KMS-11 (cell line): ENCODE data around the gene TMEM9B.

Experiments used
- H2AFZ ChIP-seq: fragments of 200-600 bp; sonication (generic); 2 replicates; pipeline ENCODE4 v1.6.1; 2016; ENCODE audit warnings: antibody characterized with exemption, mixed run types, low read depth
- H3K27ac ChIP-seq: fragments of 200-600 bp; sonication (generic); 2 replicates; pipeline ENCODE4 v1.6.1; 2016; ENCODE audit warnings: mild to moderate bottlenecking, mixed run types
- H3K27me3 ChIP-seq: fragments of 200-600 bp; sonication (generic); 2 replicates; pipeline ENCODE4 v1.6.1; 2017; ENCODE audit warnings: mild to moderate bottlenecking, low read depth, mixed run types, moderate library complexity; ENCODE audit not compliant: insufficient read depth
- H3K36me3 ChIP-seq: fragments of 200-600 bp; sonication (generic); 2 replicates; pipeline ENCODE4 v1.6.1; 2017; ENCODE audit warnings: mild to moderate bottlenecking, mixed run types; ENCODE audit not compliant: insufficient read depth
- H3K4me1 ChIP-seq: fragments of 200-600 bp; sonication (generic); 2 replicates; pipeline ENCODE4 v1.6.1; 2016; ENCODE audit warnings: mild to moderate bottlenecking, low read depth, mixed run types; ENCODE audit not compliant: poor library complexity, severe bottlenecking
- H3K4me2 ChIP-seq: fragments of 200-600 bp; sonication (generic); 2 replicates; pipeline ENCODE4 v1.7.0; 2016; ENCODE audit warnings: mild to moderate bottlenecking, mixed run types
- H3K4me3 ChIP-seq: fragments of 200-600 bp; sonication (generic); IDR thresholded peaks from 2 replicates; pipeline ENCODE4 v1.6.1; 2017; ENCODE audit warnings: low read depth, low read length, mixed read lengths; ENCODE audit not compliant: insufficient read depth
- H3K79me2 ChIP-seq: fragments of 200-600 bp; sonication (generic); 2 replicates; pipeline ENCODE4 v1.6.1; 2016; ENCODE audit warnings: low read depth, mixed run types; ENCODE audit not compliant: insufficient read depth
- H3K9ac ChIP-seq: fragments of 200-600 bp; sonication (generic); 2 replicates; pipeline ENCODE4 v1.6.1; 2016; ENCODE audit warnings: mild to moderate bottlenecking, mixed run types
- H4K20me1 ChIP-seq: fragments of 200-600 bp; sonication (generic); 2 replicates; pipeline ENCODE4 v1.6.1; 2016; ENCODE audit warnings: mild to moderate bottlenecking, mixed run types; ENCODE audit not compliant: insufficient read depth
- TF ChIP-seq, protein P1 (sequence below): fragments of 200-600 bp; sonication (generic); conservative IDR thresholded peaks from 2 replicates; pipeline ENCODE4 v1.6.1; 2017; ENCODE audit warnings: low read depth, mild to moderate bottlenecking, antibody characterized with exemption, low read length, moderate library complexity, mixed read lengths

Gene TMEM9B

DNA sequence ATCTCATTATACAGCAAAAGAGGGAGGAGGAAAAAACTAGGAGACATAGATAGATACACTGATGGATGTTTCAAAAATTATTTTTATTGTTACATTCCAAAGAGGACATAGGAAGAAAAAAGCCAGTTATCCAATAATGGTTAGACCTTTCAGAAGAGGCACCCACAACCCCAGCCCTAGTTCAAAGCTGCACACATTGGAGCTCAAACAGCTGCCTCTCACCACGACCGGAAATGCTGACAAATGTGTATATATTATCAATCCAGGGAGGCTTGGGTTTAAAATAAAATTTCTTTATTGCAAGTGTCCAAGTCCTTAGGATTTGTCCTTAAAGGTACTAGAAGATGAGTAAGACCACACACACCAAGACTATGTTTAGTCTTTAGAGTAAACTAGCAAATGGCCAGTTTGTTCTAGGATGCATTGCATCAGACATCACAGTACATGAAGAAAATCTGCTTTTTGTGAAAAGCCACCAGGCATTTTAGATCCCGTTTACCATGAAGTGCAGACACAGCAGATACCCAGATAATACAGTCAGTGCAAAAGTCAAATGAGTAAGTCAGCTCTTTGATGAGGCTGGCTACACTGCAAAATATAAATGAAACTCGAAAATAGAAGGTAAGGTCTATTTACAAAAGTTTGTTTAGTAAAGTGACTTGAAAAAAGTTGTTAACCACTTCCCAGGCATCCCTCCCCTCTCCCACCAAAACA, 16.9 kb downstream of the TMEM9B start:
- Histone ChIP-seq H2AFZ (no peak overlapping the region), H3K4me2 (peak overlapping the region; percentile 68), H3K9ac (no peak overlapping the region; the same call in 1 of the 2 replicates), H3K4me1 (peaks cover 28% of the 10 kb centered on the region), H3K27ac (peak overlapping the region; percentile 67), H3K27me3 (no peaks in the 10 kb centered on the region), H3K36me3 (no peaks in the 10 kb centered on the region), H4K20me1 (no peaks in the 10 kb centered on the region), H3K4me3 (no peak overlapping the region), H3K79me2 (no peaks in the 10 kb centered on the region)
- TF ChIP-seq, protein P1, sequence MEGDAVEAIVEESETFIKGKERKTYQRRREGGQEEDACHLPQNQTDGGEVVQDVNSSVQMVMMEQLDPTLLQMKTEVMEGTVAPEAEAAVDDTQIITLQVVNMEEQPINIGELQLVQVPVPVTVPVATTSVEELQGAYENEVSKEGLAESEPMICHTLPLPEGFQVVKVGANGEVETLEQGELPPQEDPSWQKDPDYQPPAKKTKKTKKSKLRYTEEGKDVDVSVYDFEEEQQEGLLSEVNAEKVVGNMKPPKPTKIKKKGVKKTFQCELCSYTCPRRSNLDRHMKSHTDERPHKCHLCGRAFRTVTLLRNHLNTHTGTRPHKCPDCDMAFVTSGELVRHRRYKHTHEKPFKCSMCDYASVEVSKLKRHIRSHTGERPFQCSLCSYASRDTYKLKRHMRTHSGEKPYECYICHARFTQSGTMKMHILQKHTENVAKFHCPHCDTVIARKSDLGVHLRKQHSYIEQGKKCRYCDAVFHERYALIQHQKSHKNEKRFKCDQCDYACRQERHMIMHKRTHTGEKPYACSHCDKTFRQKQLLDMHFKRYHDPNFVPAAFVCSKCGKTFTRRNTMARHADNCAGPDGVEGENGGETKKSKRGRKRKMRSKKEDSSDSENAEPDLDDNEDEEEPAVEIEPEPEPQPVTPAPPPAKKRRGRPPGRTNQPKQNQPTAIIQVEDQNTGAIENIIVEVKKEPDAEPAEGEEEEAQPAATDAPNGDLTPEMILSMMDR: no peak

DNA sequence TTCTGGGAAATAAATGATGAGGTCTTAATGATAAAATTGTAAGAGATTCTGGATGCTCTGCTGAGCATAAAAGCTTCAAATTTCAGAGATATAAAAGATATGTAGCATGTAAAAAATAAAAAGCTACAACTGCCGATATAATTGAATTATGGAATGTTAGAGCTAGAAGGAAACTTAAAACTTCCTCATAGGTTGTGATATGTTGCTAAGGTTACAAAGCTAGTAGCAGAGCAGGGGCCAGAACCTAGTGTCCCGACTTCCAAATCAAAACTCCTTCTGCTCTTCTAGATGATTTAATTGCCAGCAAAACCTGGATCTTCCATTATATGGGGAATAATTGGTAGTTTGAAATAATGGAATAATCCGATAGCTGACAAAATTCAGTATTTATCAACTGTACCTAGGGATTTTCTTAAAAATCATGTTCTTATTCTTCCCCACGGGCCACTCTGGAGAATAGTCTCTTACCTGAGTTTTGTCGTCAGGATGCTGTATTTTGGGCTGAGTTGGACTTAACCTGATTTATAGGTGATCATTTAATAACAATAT, 21.6 kb downstream of the TMEM9B start, which contains the start of gene ASCL3:
Gene ASCL3, minus strand, starts transcription at position 499 of the 549 bp plus-strand sequence. CDS start 4,855 bp downstream, outside the sequence.
- Histone ChIP-seq H3K4me3 (no peak within 1 kb of the TSS), H3K36me3 (no peaks in the 10 kb centered on the region), H3K9ac (no peak within 1 kb of the TSS), H3K4me2 (no peak within 1 kb of the TSS), H2AFZ (no peak within 1 kb of the TSS), H3K27ac (no peak within 1 kb of the TSS), H4K20me1 (no peaks in the 10 kb centered on the region), H3K27me3 (no peaks in the 10 kb centered on the region), H3K4me1 (peaks cover 14% of the 10 kb centered on the region), H3K79me2 (no peaks in the 10 kb centered on the region)
- TF ChIP-seq, protein P1: no peak

DNA sequence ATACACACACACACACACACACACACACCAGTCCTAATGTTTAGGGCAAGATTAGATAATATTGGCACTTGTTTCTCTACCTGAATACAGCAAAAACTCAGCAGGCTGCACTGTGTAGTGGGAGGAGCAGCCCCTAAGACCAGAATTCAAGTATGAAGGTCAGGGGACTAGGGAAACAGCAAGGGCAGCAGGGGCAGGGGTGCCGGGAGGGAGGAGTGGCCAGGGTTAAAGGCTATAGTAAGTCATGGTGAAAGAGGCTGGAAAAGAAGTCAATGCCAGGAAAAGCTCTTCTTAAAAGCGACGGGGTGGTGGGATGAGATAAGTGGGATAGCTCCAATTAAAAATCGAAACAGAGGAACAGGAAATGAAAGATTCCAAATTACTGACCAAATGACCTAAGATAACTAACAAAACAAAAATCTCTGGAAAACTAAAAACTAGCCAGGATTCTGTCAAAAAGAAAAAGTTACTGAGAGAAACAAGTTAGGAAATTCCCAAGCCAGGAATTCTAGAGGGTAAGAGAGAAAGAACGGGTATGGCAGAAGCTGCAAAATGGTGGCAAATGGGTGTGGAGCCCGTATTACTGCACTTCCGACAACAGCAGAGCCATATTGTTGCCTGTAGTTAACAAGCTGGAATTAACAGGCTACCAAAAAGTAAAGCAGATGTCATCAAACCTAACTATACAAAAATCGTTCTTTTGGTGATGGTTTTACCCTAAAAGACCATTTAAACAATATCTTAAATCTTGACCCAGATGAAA, 22.7 kb downstream of the TMEM9B start:
- H3K27ac ChIP-seq: no peak overlapping the region
- H3K36me3 ChIP-seq: no peaks in the 10 kb centered on the region
- no peaks in the 10 kb centered on the region for H4K20me1 ChIP-seq
- H3K79me2 ChIP-seq: no peaks in the 10 kb centered on the region
- TF ChIP-seq, protein P1: no peak
- H3K4me1 ChIP-seq: peaks cover 3% of the 10 kb centered on the region
- no peak overlapping the region for H3K4me2 ChIP-seq
- no peak overlapping the region for H3K9ac ChIP-seq
- no peak overlapping the region for H3K4me3 ChIP-seq
- no peaks in the 10 kb centered on the region for H3K27me3 ChIP-seq
- H2AFZ ChIP-seq: no peak overlapping the region

DNA sequence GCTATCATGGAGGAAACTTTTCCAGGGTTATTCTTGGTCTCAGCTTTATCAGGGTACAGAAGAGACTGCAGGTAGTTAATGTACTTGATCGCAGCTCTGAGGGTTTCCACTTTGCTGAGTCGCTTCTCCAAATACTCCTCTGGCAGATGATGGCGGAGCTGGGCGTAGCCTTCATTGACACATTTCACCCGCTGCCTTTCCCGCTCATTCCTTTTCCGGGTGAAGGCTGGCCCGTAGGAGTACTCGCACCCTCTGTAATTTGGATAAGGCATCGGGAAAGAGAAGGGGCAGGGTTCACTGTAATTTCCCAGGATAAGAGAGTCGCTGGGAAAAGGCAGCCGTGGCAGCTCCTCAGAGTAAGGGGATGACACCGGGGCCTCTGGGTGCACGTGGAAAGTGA, 26.6 kb downstream of the TMEM9B start:
- no peaks in the 10 kb centered on the region for H3K36me3 ChIP-seq
- TF ChIP-seq, protein P1: no peak
- no peak overlapping the region for H3K27ac ChIP-seq
- H2AFZ ChIP-seq: no peak overlapping the region
- H3K79me2 ChIP-seq: no peaks in the 10 kb centered on the region
- no peaks in the 10 kb centered on the region for H4K20me1 ChIP-seq
- no peak overlapping the region for H3K9ac ChIP-seq
- no peak overlapping the region for H3K4me3 ChIP-seq
- H3K4me1 ChIP-seq: no peaks in the 10 kb centered on the region
- H3K4me2 ChIP-seq: no peak overlapping the region
- H3K27me3 ChIP-seq: no peaks in the 10 kb centered on the region
